ENCODE data around the gene RASGRP4.
"Not testable (repeated sequence)": the region's sequence is repeated elsewhere in the genome, so short reads cannot be mapped to it uniquely, and the experiment has no call there.

The RASGRP4 gene

GRCh38 chr19:38412961-38413360, 13.1 kb downstream of the RASGRP4 start:
- no peak for DNase-seq

GRCh38 chr19:38412491-38412890, 13.5 kb downstream of the RASGRP4 start:
- DNase-seq, result no peak

GRCh38 chr19:38411898-38412297, 14.1 kb downstream of the RASGRP4 start:
- not testable (repeated sequence) for DNase-seq

DNA sequence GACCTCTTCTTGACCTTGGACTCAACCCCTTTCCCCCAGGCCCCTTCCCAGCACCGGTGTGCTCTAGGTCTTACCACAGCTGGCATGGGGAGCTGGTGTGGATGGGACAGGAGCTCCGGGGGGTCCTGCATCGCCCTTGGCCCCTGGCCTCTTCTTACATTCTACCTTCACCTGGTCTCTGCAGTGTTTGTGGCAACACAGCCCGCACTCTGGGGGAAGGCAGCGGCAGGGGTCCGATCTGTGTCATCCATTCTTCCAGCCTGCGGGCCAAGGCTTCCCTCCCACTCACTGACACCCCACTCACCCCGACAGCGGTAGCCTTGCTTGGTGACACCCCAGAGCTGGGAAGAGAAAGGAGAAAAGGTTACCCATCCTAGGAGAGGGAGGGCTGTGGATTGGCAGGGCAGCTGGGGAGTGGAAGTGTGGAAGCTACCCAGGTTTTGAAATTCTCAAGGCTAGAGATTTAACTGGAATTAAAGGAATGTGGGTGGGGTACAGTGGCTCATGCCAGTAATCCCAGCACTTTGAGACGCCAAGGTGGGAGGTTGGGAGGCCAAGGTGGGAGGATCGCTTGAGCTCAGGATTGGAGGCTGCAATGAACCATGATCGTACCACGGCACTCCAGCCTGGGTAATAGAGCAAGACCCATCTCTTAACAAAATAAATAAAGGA, 14.8 kb downstream of the RASGRP4 start:
- no peak for DNase-seq

GRCh38 chr19:38410407-38410806, 15.6 kb downstream of the RASGRP4 start:
- not testable (repeated sequence) for DNase-seq

DNA sequence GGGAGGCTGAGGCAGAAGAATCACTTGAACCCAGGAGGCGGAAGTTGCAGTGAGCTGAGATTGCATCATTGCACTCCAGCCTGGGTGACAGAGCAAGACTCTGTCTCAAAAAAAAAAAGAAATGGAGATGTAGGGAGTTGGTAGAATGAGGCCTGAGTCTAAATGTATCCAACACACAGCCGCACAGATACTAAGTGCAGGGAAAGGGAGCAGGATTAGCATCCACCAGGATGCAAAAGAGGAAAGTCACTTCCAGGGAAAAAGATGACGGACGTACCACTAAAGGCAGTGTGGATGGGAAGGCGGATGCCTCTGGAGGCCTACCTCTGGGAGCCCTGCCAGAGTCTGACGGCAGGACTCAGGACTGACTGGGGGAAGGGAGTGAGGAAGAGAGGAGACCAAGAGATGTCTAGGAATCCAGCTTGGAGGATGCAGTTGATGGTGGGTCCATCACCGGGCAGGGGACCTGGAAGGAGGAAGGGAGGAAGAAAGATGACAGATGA, 16.3 kb downstream of the RASGRP4 start:
- DNase-seq, result no peak

GRCh38 chr19:38405276-38405675, 20.7 kb downstream of the RASGRP4 start:
- DNase-seq, result no peak

DNA sequence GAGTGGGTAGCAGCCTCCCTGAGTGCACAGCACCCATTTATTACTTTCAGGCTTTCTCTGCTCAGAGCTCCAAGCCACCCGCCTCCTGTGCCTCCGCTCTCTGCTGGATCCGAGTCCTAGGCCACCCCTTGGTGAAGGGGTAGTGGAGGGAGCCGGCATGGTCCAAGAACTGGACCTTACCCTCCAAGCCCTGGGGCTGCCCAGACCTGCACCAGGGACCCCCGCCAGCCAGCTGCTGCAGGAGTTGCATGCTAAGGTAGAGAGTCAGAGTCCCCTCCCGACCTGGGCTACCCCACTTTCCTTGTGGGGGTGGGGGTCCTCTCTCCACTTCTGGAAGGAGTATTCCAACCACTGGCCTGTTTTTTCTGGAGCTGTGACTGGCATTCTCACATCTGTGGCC, 21.2 kb downstream of the RASGRP4 start:
- DNase-seq, result no peak

DNA sequence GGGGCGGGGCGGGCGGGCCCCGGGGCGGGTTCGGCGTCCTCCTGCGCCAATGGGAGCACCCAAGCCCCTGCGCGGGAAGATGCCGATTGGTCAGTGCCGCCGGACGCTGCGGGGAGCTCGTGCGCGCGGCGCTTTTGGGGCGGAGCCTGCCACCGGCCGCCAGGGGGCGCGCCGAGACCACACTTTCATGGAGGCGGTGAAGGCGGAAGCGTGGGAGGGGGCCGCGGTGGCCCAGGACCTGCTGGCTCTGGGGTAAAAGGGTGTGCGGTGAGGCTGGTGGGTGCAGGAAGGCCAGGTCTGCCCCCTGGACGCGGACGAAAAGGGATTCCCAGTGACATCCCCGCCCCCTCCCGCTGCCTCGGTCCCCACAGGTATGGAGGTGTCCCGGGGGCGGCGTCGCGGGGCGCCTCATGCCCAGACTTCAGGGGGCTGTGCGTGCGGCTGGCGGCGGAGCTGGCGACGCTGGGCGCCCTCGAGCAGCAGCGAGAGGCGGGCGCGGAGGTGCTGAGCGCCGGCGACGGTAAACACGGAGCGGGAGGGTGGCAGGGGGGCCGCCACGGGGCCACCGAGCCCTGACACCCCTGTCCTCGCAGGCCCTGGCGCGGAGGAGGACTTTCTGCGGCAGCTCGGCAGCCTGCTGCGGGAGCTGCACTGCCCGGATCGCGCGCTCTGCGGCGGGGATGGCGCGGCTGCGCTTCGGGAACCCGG, 22.9 kb downstream of the RASGRP4 start, which contains the start of gene FAM98C:
Gene FAM98C (plus strand): TSS at position 127 of the 708 bp plus-strand sequence. CDS start 61 bp downstream, at position 188.
- DNase-seq, result peak; percentile 98

DNA sequence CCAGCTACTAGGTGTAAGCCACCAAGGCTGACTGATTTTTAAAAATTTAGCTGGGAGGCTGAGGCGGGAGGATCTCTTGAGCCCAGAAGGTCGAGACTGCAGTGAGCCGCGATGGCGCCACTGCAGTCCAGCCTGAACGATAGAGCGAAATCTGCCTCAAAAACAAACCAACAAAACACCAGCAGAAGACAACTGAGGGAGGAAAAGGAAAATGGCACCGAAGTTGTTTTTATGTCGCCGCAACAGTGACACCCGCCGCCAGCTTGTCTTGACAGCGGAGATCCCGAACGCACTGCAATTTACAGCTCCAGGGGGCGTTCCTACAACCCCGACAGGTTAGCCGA, 23.4 kb downstream of the RASGRP4 start:
- no peak for DNase-seq

DNA sequence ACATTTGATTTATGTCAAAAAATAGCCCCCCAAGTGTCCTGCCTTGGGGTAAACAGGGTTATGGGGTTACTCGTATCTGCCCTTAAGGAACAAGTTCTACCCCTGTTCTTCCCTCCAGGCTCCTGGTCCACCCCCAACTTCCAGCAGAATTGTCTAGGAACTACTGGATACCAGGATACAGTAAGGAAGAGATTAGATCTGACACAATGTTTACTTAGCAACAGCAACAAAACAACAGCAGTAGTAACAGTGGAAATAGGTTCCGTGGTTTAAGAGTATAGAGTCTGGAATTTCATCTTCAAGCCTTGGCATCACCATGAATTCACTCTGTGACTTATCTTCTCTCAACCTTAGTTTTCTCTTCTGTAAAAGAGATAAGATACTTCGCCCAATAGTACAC, 24.9 kb downstream of the RASGRP4 start:
- no peak for DNase-seq

- DNase-seq, result no peak
These were observed 25.7 kb downstream of the RASGRP4 start for GRCh38 chr19:38400361-38400760.

DNA sequence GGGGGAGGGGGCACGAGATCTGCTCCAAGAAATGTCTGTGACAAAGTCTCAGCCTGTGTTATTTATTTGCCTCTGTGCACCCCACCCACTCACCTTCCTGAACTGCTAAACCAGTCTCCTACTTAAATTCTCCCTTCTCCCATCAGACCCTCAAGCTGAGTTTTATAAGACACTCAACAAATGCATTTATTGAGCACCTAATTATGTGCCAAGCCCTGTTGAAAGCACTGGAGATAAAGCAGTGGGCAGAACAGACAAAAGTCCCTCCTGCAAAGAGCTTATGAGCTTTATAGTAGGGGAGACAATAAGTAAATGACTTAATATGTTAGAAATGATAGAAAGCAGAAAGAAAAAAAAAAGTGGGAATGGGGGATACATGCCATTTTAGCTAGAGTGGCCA, 26.5 kb downstream of the RASGRP4 start:
- DNase-seq, result no peak

DNA sequence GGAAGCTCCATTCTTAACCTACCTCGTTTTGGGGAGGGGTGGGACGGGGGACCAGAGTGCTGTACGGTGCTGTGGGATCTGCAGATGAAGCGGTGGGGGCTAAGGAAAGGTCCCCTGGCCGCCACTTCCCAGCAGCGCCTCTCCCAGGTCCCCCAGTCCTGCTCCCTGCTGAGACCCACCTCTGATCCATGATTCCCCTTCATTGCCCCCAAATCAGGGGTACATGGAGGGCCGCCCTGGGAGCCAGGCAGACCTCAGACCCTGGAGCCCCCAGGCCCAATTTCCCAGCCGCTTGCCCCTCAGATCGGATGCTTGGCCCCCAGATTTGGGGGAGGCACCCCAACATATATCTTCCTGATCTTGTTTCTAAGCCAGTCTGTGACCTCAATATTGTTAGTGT, 26.9 kb downstream of the RASGRP4 start:
- no peak for DNase-seq

DNA sequence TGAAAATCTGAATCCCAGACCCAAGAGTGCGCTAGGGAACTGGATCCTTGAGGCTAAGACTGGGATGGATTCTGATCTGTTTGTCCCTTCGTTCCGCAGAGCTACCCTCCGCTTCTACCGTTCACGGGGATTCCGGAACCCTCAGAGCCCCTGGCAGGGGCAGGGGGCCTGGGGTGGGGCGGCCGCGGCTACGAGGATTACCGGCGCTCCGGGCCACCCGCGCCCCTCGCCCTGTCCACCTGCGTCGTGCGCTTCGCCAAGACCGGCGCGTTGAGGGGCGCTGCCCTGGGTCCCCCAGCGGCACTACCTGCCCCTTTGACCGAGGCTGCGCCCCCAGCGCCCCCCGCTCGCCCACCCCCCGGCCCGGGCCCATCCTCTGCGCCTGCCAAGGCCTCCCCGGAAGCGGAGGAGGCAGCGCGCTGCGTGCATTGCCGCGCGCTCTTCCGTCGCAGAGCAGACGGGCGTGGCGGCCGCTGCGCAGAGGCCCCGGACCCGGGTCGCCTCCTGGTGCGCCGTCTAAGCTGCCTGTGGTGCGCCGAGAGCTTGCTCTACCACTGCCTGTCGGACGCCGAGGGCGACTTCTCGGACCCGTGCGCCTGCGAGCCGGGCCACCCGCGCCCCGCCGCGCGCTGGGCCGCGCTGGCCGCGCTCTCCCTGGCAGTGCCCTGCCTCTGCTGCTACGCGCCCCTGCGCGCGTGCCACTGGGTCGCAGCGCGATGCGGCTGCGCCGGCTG, 30.5 kb downstream of the RASGRP4 start:
- DNase-seq, result peak; percentile 64

DNA sequence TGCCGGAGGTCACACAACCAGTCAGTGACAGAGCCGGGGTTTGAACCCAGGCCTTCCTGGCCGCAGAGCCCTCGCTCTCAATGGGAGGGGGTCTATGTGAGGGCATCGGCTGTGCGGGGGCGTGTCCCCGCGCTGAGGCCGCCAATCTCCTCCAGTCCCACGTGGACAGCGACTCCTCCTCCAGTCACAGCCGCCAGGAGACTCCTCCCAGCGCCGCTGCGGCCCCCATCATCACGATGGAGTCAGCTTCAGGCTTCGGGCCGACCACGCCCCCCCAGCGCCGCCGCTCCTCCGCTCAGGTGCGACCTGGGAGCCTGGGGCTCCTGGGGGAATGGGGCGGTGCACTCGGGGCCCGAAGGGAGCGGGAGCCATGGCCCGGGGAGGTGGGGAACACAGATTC, 31.5 kb downstream of the RASGRP4 start:
- peak; percentile 88 for DNase-seq

- no peak for DNase-seq
These were observed 33.2 kb downstream of the RASGRP4 start for GRCh38 chr19:38392707-38393308.

DNA sequence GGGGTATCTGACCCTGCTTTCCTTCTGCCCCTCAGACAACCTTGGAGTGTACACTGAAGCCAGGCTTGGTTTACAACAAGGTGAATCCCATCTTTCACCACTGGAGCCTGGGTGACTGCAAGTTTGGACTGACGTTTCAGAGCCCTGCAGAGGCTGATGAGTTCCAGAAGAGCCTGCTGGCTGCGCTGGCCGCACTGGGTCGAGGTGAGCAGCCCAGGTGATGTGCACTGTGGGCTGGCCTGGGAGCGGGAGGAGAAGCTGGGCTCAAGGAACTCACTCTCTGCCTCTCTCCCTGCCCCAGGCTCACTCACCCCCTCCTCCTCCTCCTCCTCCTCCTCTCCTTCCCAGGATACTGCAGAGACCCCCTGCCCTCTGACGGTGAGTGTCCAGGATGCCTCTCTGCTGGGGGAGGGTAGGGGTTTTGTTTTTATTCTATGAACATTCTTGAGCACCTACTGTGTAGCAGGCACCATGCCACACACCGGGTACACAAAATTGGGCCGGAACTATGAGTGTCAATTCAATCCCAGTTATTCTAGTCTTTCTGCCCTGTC, 34.0 kb downstream of the RASGRP4 start:
- no peak for DNase-seq

DNA sequence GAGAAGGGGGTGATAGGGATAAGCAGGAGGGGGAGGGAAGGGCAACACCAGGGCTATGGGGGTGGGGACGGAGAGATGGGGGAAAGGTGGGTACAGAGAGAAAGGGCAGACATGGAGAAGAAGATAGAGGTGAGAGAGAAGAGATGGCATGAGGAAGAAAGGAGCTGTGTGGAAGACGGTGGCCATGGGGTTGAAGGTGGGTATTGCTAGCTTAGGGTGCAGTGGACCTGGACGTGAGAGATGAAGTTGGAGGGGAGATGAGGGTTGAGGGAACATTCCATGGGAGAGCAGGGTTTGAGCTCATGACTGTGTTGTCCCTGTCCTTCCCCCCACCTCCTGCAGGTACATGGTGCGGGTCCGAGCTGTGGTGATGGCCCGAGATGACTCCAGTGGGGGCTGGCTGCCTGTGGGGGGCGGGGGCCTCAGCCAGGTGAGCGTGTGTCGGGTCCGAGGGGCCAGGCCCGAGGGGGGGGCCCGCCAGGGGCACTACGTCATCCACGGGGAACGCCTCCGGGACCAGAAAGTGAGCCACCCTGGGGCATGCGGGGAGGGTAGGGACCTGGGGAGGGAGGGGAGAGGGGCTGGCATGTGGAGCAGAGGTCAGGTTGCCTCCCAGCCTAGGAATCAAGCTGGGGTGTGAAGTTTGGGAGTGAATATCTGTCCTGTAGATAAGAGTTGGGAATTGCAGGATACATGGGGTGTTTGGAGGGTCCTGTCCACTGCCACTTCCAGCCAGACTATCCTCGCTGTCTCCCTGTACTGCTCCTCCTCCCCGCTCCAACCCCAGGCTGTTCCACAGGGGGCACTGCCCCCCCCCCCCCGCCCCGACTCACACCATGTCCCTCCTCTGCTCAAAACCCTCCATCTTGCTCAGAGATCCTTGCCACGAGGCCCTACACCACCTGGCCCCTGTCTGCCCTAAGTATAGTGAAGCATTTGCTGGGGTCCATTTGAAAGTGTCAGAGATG, 35.8 kb downstream of the RASGRP4 start:
- no peak for DNase-seq

GRCh38 chr19:38389101-38389925, 36.7 kb downstream of the RASGRP4 start:
- DNase-seq, result no peak

Measured in activated CD4-positive, alpha-beta T cell treated with anti-CD3 and anti-CD28 coated beads, Interleukin-10, Interleukin-2, amounts not matched to agents 100 ng/mL and 50 ng/mL, durations not matched to agents 16 hours and 8 hours (primary cell).